Endothelial cell of umbilical vein (primary cell): ENCODE results near the gene CYP27C1. TPM values are rescaled to one million over a fixed set of nuclear protein-coding genes. Genes with fewer than 3 reads are reported as not detected.

ENCODE experiments used
- Bru-seq: library from RNA; stranded (reverse); fragments of 400-500 nt; gene quantifications from one replicate; lab custom pipeline; 2021; lab: Mats Ljungman, UMichigan
- BruChase-seq, 2 experiments: library from RNA; stranded (reverse); fragments of 400-500 nt; gene quantifications; one replicate each; lab custom pipeline; 2021; lab: Mats Ljungman, UMichigan
- BruUV-seq: library from RNA; stranded (reverse); fragments of 400-500 nt; replicated peaks from 2 replicates; lab custom pipeline; 2021; lab: Mats Ljungman, UMichigan
- CTCF ChIA-PET: fragments of 300-600, 350-600 bp; sonication (Branson Sonifier 250); formaldehyde crosslinking; loops from one replicate; lab custom pipeline; 2021; ENCODE audit warnings: antibody characterized with exemption, inconsistent platforms; lab: Charles Lee
- POLR2A ChIA-PET: fragments of 300-600, 350-600 bp; sonication (Branson Sonifier 250); formaldehyde crosslinking; loops from one replicate; lab custom pipeline; 2021; ENCODE audit warnings: antibody characterized with exemption, inconsistent platforms; lab: Charles Lee
- DNase-seq: peaks from one replicate; pipeline ENCODE4 v3.0.0-alpha.2; 2011; ENCODE audit warnings: low read depth, low spot score
- FAIRE-seq: peaks from 2 replicates; lab custom pipeline; 2011; peaks lifted over from hg19 to GRCh38; lab: Jason Lieb, UNC
- H2AFZ ChIP-seq: 2 replicates; pipeline ENCODE4 v1.6.0; 2012; ENCODE audit warnings: low read depth, low read length, control low read depth, inconsistent platforms
- H3K27ac ChIP-seq: 2 replicates; pipeline ENCODE4 v1.5.1; 2011; ENCODE audit warnings: low read depth, mild to moderate bottlenecking, control low read depth, low read length, moderate library complexity; ENCODE audit not compliant: insufficient read depth
- H3K27me3 ChIP-seq, 2 experiments: 2 replicates each; pipeline versions ENCODE4 v1.6.0 to v1.6.1; 2011; ENCODE audit warnings: low read length in 2 of 2, mixed read lengths in 1 of 2; ENCODE audit not compliant: control insufficient read depth in 2 of 2, insufficient read depth in 2 of 2
- H3K36me3 ChIP-seq, 2 experiments: 2 replicates in 1 of 2; 3 replicates in 1 of 2; pipeline ENCODE4 v1.5.1; 2011; ENCODE audit warnings: low read length in 2 of 2, mild to moderate bottlenecking in 1 of 2, moderate library complexity in 1 of 2; ENCODE audit not compliant: control insufficient read depth in 2 of 2, insufficient read depth in 2 of 2; ENCODE audit errors: extremely low read depth in 1 of 2
- H3K4me1 ChIP-seq: 3 replicates; pipeline ENCODE4 v1.5.1; 2011; ENCODE audit warnings: mild to moderate bottlenecking, low read length; ENCODE audit not compliant: control insufficient read depth, insufficient read depth; ENCODE audit errors: extremely low read depth
- H3K4me2 ChIP-seq: 2 replicates; pipeline ENCODE4 v1.6.1; 2011; ENCODE audit warnings: low read length, control low read depth, mixed read lengths; ENCODE audit not compliant: insufficient read depth
- H3K4me3 ChIP-seq, 3 experiments: fragments of 200-600 bp in 1 of 3; sonication (generic), shearing (Covaris generic) in 1 of 3; replicated peaks in 1 of 3; 2 replicates each; pipeline ENCODE4 v1.5.1; 2011 to 2016; ENCODE audit warnings: control low read depth in 3 of 3, low read length in 3 of 3, mild to moderate bottlenecking in 2 of 3, inconsistent platforms in 1 of 3, low read depth in 1 of 3, moderate library complexity in 1 of 3; ENCODE audit not compliant: insufficient read depth in 1 of 3
- H3K79me2 ChIP-seq: 2 replicates; pipeline ENCODE4 v1.6.0; 2012; ENCODE audit warnings: low read length, inconsistent platforms; ENCODE audit not compliant: control insufficient read depth, insufficient read depth
- H3K9ac ChIP-seq: replicated peaks from 2 replicates; pipeline ENCODE3; 2011; ENCODE audit warnings: low read length, control low read depth; ENCODE audit not compliant: insufficient read depth; ENCODE audit errors: extremely low read depth
- H3K9me1 ChIP-seq: replicated peaks from 3 replicates; pipeline ENCODE4 v1.6.0; 2011; ENCODE audit warnings: mild to moderate bottlenecking, low read length; ENCODE audit not compliant: control insufficient read depth, insufficient read depth; ENCODE audit errors: extremely low read depth
- H3K9me3 ChIP-seq: replicated peaks from 2 replicates; pipeline ENCODE4 v1.5.1; 2012; ENCODE audit warnings: low read length, inconsistent platforms; ENCODE audit not compliant: control insufficient read depth, insufficient read depth
- H4K20me1 ChIP-seq: replicated peaks from 2 replicates; pipeline ENCODE3; 2011; ENCODE audit warnings: mild to moderate bottlenecking, low read length; ENCODE audit not compliant: control insufficient read depth, insufficient read depth; ENCODE audit errors: extremely low read depth
- EZH2 ChIP-seq: IDR thresholded peaks from 2 replicates; pipeline ENCODE4 v1.6.1; 2012; ENCODE audit warnings: borderline replicate concordance, low read depth, mild to moderate bottlenecking, moderate library complexity, low read length, inconsistent platforms; ENCODE audit not compliant: severe bottlenecking
- JUN ChIP-seq: IDR thresholded peaks from 2 replicates; pipeline ENCODE4 v1.6.1; 2011; ENCODE audit warnings: borderline replicate concordance, low read depth; ENCODE audit not compliant: insufficient read length, insufficient read depth
- POLR2A ChIP-seq: IDR thresholded peaks from 2 replicates; pipeline ENCODE4 v1.6.1; 2012; ENCODE audit warnings: low read depth, mild to moderate bottlenecking, control low read depth, low read length
- POLR2AphosphoS5 ChIP-seq: IDR thresholded peaks from 2 replicates; pipeline ENCODE4 v1.6.1; 2012; ENCODE audit warnings: low read depth, mild to moderate bottlenecking, control low read depth, low read length, moderate library complexity; ENCODE audit not compliant: insufficient read depth
- dilution Hi-C: fragments of 300-500 bp; cut with MboI; formaldehyde crosslinking; loops from one replicate; pipeline ENCODE4 v1.15.0; 2019; ENCODE audit warnings: low sequenced_read_pairs; ENCODE audit not compliant: extremely low pct_ligation_motif_present
- intact Hi-C: fragments of 100-400 bp; cut with micrococcal nuclease; formaldehyde crosslinking; loops from one replicate; pipeline ENCODE4 v1.10.0; 2022
- long read RNA-seq: library from polyadenylated mRNA; stranded (forward); transcript quantifications from one replicate; pipeline ENCODE4 v2.0.0, GENCODE V29; 2021
- polyA minus RNA-seq, 3 experiments: library from RNA; depleted of rRNA, polyadenylated mRNA; stranded (reverse); fragments of >200 nt; gene quantifications; 1 replicate in 1 of 3; 2 replicates in 2 of 3; pipeline ENCODE4 v1.2.3, GENCODE V29; 2011
- polyA plus RNA-seq, 4 experiments: library from polyadenylated mRNA; depleted of rRNA in 3 of 4; stranded (reverse) in 3 of 4; unstranded in 1 of 4; fragments of >200 nt; gene quantifications; 2 replicates each; pipeline versions ENCODE4 v1.2.1 to v1.2.3, GENCODE V29; 2011 to 2012; ENCODE audit warnings: missing spikeins in 1 of 4
- total RNA-seq: library from RNA; stranded (reverse); gene quantifications from 2 replicates; pipeline ENCODE4 v1.2.3, GENCODE V29; 2021

The CYP27C1 gene, protein sequence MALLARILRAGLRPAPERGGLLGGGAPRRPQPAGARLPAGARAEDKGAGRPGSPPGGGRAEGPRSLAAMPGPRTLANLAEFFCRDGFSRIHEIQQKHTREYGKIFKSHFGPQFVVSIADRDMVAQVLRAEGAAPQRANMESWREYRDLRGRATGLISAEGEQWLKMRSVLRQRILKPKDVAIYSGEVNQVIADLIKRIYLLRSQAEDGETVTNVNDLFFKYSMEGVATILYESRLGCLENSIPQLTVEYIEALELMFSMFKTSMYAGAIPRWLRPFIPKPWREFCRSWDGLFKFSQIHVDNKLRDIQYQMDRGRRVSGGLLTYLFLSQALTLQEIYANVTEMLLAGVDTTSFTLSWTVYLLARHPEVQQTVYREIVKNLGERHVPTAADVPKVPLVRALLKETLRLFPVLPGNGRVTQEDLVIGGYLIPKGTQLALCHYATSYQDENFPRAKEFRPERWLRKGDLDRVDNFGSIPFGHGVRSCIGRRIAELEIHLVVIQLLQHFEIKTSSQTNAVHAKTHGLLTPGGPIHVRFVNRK
- total RNA-seq (not detected in 2 replicates), polyA plus RNA-seq (not detected in 2 replicates), polyA minus RNA-seq (not detected in 2 replicates), Bru-seq, nascent RNA (percentile 8 among the genes with signal in this experiment), BruChase-seq, experiment 1, labeled RNA remaining after a 6-hour chase (percentile 18 among the genes with signal in this experiment), BruChase-seq, experiment 2, labeled RNA remaining after a 2-hour chase (percentile 17 among the genes with signal in this experiment)
- not detected in 2 replicates for polyA plus RNA-seq (2011; cell fraction: cytosol; rRNA removed)
- not detected in 2 replicates for polyA plus RNA-seq (2011; cell fraction: nucleus; rRNA removed)
- 0.90 and 1.5 TPM in 2 replicates for polyA plus RNA-seq (2012)
- not detected for polyA minus RNA-seq (2011; cell fraction: cytosol; rRNA and poly(A)+ RNA removed)
- not detected in 2 replicates for polyA minus RNA-seq (2011; cell fraction: nucleus; rRNA and poly(A)+ RNA removed)
- long read RNA-seq, partial matches to known transcripts, result 0 of 2 reads
- long read RNA-seq, other reads (novel, unspliced or antisense), result 2 of 2 reads

DNA sequence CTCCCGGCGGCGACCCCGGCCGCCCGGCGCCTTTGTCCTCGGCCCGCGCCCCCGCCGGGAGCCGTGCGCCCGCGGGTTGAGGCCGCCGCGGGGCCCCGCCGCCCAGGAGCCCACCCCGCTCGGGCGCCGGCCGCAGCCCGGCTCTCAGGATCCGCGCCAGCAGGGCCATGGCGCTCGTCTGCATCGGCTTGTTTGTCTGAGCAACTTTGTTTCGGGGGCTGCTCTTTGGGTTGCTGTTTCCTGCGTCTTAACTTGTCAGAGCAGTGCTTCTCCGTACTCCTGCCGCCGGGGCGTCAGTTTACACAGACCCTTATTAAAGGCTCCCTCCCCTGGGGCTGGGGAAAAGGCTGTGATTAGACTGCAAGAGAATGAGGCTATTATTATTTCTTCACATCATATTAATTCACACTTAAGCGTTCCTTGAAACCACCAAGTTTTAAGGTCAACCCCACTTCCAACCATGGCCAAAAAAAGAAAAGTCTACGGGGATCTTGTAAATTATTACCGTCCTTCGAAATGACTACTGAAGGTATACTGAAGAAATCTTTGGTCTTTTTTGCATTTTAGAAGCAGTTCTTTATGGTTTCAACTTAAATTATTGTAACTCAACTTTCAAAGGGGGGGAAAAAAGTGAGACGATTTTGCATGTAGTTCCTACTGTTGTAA is at the start of gene CYP27C1:
CYP27C1 (minus strand) TSS at position 198 of the 666 bp plus-strand sequence; CDS start at position 169, 29 bp downstream.
- intact Hi-C loops, result no loop called here
- Histone ChIP-seq H2AFZ (peak within 1 kb of the TSS; percentile 51), H3K9me1 (no peaks in the 10 kb centered on the region), H3K27me3 (peaks cover 38 to 43% of the 10 kb centered on the region in 2 experiments), H3K4me3 (peak within 1 kb of the TSS; percentile 18 to 45 (median 31)), H3K4me2 (peak within 1 kb of the TSS; percentile 46), H3K9me3 (no peaks in the 10 kb centered on the region), H3K9ac (no peak within 1 kb of the TSS), H3K79me2 (no peaks in the 10 kb centered on the region), H3K27ac (no peak within 1 kb of the TSS), H4K20me1 (no peaks in the 10 kb centered on the region), H3K36me3 (no peaks in the 10 kb centered on the region), H3K4me1 (no peaks in the 10 kb centered on the region)
- TF ChIP-seq POLR2A (no peak), JUN (no peak), EZH2 (peak; percentile 43), POLR2AphosphoS5 (no peak)
- BruUV-seq, result no TSS peak
- DNase-seq, result peak; percentile 16
- FAIRE-seq, result no peak
- dilution Hi-C loops, result no loop called here
- ChIA-PET CTCF (no interaction called here), POLR2A (no interaction called here)
